Right ventricle myocardium inferior (tissue), 1 donor: ENCODE data around the gene XRRA1. TPM values are rescaled to one million over a fixed set of nuclear protein-coding genes. Genes with fewer than 3 reads are reported as not detected.

ENCODE experiments used
- ATAC-seq: fragments of 200-7000 bp; cut with Tn5 transposase; one replicate; pipeline ENCODE4 v1.9.1; 2020; ENCODE audit warnings: mild to moderate bottlenecking, moderate library complexity
- DNase-seq: peaks from one replicate; pipeline ENCODE4 v3.0.0; 2021; ENCODE audit errors: missing footprints
- intact Hi-C: fragments of 100-400 bp; cut with DNase I; formaldehyde crosslinking; loops from one replicate; pipeline ENCODE4 v1.11.0; 2022
- total RNA-seq: library from RNA; stranded (reverse); fragmentation: NEBNext Ultra II Directional; extraction: Animal tissue kit (Norgen Biotek cat#: 25700); gene quantifications from one replicate; pipeline ENCODE4 v1.2.1, GENCODE V29; 2021
- donor health status: DM: no; HTN: yes; CAD: no; lungs with severe emphysema.

Gene XRRA1
- total RNA-seq, 1 donor from 2014 or later: 6.6 TPM

DNA sequence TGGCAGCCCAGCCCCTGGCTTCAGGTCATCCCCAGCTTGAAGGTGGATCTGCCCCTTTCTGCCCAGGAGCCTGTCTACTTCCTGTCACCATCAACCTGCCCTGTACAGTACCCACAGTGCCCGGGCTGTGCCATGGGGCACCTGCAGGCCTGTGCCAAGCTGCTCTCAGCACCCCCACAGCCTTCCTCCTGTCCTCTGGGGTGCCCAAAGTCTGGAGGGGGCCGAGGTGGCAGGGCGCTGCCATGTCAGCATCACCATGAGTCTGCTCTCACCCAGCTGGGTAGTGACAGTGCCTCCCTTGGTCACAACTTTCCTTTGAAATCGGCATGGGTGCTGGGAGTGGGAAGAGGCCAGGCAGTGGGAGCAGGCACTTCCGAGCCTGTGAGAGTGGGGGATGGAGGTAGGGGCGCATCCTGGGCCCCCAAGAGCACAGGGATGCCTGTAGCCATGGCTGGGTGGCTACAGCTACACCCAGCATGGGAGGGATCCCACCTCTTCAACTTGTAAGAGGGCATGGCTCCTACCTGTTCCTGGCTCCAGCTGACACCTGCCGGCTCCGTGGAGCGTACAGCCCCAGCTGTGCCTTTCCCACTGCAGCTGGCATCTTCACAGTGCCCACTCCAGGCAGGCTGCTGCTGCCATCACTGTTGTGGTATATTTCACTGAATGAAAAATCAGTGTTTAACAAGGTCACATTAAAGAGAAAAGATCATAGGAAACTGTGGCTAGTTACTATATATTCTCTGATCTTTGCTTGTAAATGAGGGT, 157.4 kb downstream of the XRRA1 start:
- intact Hi-C loops: no loop called here
- no peak for ATAC-seq
- DNase-seq: no peak

Other genes with a start within 250 kb of the XRRA1 start
- gene CHRDL2, start 217.7 kb downstream of the XRRA1 start, total RNA-seq: 34.3 TPM
- 10.4 TPM for gene RNF169, start 200.2 kb downstream of the XRRA1 start, total RNA-seq
- gene SPCS2, start 175 bp upstream of the XRRA1 start, total RNA-seq: 108 TPM
- 4.5 TPM for gene NEU3, start 39.8 kb upstream of the XRRA1 start, total RNA-seq
- not detected for gene OR2AT4, start 147.8 kb upstream of the XRRA1 start, total RNA-seq
- 33.4 TPM for gene SLCO2B1, start 202.0 kb upstream of the XRRA1 start, total RNA-seq